Putamen (tissue), 1 donor: Measurements from ENCODE around the gene GNG3.
"Not testable (repeated sequence)": the region's sequence is repeated elsewhere in the genome, so short reads cannot be mapped to it uniquely, and the experiment has no call there.

Experiments
- DNase-seq: peaks from one replicate; pipeline ENCODE4 v3.0.0-alpha.2; 2016; ENCODE audit warnings: low spot score

GNG3 gene

DNA sequence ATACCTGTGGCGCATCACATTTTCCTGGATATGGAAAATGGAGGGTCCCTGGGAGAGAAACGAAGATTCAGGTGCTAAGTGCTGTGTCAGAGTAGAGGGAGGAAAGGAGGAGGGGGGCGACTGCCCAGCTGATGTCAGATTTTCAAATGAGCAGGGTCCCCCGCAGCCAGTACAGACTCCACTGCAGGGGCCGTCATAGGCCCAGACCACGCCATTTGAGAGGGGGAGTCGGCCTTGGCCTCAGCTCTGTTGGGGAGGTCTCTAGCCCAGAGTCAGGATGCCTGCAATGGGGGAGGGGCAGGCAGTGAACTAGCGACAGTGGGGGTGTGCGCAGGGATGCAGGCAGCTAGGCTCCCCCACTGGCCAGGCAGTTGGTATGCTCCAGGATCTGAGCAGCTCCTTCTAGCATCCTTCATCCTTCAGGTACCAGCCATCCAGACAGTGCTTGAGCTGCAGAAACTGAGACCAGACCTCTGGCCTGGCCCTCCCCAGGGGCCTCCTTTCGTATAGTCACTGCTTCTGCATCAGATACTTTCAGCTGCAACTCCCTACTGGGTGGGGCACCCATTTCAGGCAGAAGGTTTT is at the start of gene GNG3, which contains the start of gene BSCL2:
Gene GNG3 (plus strand): TSS at position 400 of the 585 bp plus-strand sequence. CDS start 620 bp downstream, outside the sequence.
Gene BSCL2 (minus strand): TSS at position 148 of the 585 bp plus-strand sequence. CDS start 229 bp downstream, outside the sequence.
- peak; percentile 87 for DNase-seq

DNA sequence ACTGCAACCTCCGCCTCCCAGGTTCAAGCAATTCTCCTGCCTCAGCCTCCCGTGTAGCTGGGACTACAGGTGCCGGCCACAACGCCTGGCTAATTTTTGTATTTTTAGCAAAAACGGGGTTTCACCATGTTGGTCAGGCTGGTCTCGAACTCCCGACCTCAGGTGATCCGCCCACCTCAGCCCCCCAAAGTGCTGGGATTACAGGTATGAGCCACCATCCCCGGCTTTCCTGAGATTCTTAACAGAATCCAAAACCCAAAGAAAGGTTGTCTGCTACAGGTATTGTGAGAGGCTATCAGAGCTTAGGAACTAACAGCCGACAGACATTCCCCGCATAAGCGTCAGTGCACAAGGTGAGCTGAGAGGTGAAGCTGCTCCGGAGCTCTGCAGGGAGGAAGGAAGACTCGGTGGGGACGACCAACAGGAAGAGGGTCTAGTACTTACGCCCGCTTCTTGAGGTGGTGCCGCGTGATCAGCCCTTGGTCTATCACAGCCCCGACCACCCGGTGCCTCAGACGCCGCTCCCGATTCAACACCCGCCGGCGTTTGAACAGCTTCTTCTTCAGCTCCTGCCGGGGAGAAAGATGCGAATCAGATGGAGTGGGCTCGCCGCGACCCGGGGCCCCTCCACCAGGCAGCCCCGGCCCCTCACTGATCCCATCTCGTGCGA is 42.9 kb upstream of the GNG3 start:
- no peak for DNase-seq

DNA sequence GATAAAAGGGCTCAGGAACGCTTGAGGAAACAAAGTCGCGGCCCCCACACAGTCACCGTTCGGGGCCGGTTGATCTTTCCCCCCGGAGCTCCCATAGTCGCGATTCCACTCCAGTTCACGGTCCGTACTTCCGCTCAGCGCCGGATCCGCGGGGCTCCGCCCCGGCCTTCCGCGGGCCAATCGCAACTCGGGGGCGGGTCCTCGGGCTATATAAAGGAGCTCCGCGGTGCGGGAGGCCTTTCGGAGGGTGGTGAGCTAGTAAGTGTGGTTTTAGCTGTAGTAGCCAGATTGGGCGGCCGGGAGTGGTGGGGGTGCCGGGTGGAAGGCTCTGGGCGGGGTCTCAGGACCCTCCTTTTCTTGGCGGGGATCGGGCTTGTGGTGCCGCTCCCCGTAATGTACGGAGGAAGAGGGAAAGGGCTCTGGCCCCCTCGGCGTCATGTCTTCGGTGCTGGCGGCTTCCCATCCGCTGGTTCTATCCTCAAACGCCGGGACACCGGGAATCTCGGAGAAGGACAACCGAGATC is 42.3 kb upstream of the GNG3 start, which contains the start of the genes C11orf98 and CSKMT:
Gene C11orf98 (minus strand): TSS at position 136 of the 524 bp plus-strand sequence. CDS start 41 bp downstream, at position 95.
Gene CSKMT (plus strand): TSS at position 238 of the 524 bp plus-strand sequence. CDS start 568 bp downstream, outside the sequence.
- peak; percentile 93 for DNase-seq

DNA sequence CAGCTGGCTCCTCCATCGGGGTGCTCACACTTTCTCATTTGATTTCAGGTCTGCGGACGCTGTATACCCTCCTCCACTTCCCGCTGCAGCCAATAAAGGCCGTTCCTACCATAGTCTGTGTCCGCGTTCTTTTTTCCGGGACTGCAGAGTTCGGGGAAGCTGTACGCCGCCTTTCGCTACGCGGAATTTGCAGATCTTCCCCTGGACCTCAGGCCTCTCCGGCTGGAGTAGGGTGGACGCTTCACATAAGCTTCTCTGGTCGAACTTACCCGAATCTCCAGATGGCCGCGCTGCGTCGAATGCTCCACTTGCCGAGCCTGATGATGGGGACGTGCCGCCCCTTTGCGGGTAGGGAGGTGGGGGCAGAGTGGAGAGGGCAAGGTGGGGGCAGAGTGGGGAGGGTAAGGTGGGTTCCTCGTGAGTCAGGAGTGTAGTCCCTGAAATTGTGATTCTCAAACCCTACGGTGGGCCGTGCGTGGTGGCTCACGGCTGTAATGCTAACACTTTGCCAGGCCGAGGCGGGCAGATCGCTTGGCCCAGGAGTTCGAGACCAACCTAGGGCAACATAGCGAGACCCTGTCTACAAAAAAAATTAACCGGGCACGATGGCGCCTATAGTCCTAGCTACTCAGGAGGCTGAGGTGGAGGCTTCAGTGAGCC is 41.7 kb upstream of the GNG3 start:
- DNase-seq, result no peak

DNA sequence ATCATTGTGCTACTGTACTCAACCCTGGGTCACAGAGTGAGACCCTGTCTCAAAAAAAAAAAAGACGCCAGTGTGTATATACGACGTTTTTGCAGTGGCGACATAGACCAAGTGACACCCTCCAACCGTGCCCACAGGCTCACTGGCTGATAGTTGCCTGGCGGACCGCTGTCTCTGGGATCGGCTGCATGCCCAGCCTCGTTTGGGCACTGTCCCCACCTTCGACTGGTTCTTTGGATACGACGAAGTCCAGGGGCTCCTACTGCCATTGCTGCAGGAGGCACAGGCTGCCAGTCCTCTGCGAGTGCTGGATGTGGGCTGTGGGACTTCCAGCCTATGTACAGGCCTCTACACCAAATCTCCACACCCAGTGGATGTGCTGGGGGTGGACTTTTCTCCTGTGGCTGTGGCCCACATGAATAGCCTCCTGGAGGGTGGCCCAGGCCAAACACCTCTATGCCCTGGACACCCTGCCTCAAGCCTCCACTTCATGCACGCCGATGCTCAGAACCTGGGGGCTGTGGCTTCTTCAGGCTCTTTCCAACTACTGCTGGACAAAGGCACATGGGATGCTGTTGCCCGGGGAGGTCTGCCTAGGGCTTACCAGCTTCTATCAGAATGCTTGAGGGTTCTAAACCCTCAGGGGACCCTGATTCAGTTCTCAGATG is 41.1 kb upstream of the GNG3 start:
- DNase-seq, result no peak

DNA sequence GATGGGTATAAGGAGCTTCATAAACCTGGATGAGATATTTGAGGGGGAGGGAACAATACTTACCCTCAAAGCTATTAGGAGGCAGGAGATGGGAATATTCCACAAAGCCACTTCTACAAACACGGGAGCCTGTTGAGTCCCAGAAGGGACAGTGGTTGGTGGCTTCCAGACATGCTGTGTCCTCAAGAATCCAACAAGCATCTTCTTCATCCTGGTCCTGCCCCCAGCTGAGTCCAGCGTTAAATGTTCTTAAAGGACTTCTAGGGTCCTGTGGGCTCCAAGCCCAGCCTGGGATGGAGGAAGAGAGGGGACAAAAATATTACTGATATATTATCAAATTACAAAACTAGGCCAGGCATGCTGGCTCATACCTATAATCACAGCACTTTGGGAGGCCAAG is 40.0 kb upstream of the GNG3 start:
- no peak for DNase-seq

DNA sequence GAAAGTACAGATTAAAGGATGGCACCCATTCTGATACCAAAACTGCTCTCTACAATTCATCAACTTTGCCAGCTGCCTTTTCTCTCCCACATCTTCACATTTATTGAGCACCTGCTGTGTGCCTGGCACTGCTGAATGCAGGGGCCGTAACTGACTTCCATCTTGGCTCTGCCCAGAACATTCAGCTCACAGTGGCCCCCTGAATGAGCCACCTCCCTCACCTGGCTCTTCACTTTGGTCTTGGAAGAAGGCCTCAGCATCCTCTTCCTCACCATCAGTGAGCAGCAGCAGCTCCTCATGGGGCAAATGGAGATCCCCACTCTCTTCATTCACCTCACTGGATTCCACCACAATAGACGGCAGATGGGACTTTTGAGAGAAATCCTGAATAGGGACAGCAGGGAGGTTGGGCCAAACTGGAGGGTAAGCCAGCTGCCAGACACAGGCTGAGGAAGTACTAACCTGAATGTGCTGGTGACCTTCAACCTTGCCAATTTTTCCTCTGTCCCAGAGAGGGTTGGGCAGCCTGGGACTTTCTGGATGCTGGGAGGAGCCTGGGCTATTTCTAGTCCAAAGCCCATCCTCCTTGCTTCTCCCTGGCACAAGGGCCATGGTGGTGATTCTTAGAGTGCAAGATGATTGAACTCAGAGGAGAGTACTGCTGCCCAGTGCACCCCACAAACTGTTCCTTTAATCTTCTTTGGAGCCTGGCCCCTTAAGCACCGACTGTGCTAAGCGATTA is 37.9 kb upstream of the GNG3 start:
- DNase-seq, result no peak

DNA sequence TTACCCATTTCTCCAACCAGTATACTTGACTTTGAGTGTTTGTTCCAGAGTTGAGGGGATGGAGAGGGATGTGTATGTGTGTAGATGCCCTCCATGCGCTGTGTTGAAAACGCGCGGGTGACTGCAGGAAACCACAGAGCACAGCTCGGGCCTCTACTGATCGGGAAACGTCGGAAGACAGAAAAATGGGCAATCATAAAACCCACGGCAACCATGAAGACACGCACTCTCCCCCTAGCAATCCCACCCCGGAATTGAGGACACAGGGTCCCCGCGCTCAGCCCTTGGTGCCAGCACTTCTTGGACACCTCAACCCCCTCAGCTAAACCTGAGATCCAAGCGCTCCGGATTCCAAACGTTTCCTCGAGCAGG is 36.3 kb upstream of the GNG3 start:
- DNase-seq, result no peak

DNA sequence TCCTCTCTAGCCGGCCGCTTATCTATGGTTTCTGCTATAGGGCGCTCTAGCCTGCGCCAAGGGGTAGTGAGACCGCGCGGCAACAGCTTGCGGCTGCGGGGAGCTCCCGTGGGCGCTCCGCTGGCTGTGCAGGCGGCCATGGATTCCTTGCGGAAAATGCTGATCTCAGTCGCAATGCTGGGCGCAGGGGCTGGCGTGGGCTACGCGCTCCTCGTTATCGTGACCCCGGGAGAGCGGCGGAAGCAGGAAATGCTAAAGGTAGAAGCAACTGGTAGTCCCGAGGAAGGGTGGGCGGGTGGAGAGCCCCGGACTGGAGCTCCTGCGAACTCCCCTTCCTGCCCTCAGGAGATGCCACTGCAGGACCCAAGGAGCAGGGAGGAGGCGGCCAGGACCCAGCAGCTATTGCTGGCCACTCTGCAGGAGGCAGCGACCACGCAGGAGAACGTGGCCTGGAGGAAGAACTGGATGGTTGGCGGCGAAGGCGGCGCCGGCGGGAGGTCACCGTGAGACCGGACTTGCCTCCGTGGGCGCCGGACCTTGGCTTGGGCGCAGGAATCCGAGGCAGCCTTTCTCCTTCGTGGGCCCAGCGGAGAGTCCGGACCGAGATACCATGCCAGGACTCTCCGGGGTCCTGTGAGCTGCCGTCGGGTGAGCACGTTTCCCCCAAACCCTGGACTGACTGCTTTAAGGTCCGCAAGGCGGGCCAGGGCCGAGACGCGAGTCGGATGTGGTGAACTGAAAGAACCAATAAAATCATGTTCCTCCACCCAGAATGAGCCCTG is 35.7 kb upstream of the GNG3 start, which contains the start of the genes LBHD1 and UQCC3:
Gene LBHD1 (minus strand): TSS at position 660 of the 782 bp plus-strand sequence. CDS start 2,236 bp downstream, outside the sequence.
Gene UQCC3 (plus strand): TSS at position 66 of the 782 bp plus-strand sequence. CDS start 73 bp downstream, at position 139.
- DNase-seq, result peak; percentile 87

DNA sequence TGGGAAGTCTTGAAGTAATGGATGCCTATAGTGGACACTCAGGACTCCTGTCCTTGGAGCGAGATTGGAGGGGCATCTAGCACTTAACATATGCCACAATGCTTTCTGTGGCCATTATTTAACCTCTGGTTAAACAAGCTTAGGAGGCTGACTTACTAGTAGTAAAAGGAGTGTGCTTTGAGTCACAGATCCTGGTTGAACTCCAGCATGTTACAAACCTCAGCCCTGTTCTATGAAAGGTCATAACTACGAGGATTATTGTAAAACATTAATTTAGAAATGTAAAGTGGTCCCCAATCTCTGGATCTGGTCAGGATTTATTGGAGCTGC is 34.3 kb upstream of the GNG3 start:
- no peak for DNase-seq

DNA sequence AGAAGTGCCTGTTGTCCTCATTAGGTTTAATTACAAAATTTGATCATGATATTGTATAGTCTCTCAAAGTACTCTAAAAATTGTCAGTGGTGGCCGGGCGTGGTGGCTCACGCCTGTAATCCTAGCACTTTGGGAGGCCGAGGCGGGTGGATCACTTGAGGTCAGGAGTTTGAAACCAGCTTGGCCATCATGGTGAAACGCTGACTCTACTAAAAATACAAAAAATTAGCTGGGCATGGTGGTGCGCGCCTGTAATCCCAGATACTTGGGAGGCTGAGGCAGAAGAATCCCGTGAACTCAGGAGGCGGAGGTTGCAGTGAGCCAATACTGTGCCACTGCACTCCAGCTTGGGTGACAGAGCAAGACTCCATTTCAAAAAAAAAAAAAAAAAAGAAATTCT is 32.1 kb upstream of the GNG3 start:
- not testable (repeated sequence) for DNase-seq

DNA sequence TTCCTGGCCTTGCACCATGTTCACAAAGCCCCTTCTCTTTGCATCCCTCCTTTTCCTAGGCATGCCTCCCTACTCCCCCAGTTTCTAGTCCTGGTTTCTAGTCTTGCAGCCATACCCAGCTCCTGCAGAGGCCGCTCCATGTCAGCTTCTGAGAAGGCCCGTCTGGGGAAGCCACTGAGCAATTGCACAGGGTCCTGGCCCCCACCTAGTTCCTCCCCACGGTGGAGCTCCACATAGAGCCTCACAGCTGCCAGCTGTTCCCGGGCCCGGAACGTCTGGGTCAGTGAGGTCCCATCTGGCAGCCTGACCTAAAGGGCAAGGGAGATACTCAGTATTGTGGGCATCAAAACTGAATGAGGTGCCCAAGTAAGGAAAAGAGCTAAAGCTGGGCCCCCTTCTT is 30.8 kb upstream of the GNG3 start:
- no peak for DNase-seq

DNA sequence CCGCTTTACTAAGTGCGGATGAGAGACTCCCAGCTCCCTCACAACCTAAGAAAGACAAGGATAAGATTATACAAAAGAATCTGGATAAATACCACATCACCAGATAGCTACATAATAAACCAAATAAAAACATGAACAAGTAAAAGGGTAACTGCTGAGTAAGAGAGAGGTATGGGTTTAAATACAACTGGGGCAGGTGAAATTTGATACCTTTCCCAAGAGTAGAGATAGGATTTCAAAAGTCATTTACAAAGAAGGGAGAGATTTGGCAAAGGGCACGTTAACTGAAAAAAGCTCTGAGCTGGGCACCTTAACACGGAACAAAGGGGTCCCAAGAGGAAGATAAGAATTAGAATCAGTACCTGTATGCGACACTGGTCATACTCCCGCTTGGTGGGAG is 30.3 kb upstream of the GNG3 start:
- no peak for DNase-seq

DNA sequence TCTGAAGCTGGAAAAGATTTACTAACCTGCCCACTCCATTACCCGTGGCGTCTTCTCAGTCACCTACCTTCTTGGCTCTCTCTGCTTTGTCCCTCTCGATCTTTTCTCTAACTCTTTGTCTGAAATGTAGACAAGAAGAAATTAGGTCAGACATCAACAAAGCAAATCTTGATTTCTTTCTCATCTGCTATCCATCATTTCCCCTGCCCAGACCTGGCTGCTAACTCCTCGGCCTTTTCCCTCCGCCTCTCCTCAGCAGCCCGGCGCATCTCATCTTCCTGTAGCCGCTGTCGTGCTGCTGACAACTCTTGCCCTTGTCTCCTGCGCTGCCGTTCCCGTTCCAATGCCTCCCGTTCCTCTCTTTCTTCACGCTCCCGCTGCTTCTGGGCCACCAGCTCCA is 29.8 kb upstream of the GNG3 start:
- no peak for DNase-seq

DNA sequence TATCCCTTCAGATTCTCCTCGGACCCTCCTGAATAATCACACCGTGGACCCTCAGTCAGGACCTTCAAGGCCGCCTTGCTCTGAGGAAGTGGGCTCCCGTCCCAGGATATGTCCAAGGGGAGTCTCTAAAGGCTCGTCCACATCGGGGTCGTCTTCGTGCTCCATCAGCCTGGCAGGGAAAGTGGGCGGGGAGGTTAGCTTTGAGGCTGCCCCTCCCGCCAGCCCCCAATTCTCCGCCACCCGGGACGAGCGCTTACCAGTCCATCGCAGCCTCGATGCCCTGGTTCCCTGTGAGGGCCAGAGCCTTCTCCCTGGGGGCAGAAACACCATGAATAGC is 29.1 kb upstream of the GNG3 start:
- DNase-seq, result no peak

DNA sequence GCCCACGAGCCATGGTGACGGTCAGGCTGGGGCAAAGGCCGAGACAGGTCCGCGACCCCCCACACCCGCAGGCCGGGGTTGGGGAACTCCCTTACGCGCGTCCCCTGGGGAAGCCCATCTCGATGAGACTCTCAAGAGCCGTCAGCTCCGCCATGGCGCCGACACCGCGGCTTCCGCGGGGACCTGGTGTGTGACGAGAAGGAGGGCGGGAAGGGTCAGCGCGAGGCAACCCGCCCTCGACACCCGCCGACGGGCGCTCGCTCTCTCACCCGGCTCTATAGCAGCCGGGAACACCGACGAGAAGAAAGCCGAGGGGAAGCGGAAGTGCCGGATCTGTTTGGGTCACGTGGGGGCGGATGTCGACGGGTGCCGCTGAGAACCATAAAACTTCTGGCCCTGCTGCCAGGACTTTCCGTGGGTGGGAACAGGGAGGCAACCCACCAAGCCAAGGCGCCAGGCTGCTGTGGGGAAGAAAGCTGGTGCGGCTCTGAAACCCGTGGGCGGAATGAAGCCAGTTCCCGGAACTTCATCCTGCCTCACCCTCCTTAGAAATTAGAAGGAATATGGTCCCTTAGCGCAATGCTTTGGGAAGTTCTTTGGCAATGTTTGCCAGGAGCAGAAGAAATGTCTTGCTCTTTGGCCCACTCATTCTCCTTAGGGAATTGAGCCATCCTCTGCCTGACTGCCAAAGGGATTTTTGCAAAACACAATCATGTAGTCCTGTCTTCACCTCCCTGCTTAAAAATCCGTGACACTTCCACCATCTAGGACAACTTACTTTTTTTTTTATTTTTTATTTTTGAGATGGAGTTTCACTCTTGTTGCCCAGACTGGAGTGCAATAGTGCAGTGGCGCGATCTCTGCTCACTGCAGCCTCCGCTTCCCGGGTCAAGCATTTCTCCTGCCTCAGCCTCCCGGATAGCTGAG is 28.4 kb upstream of the GNG3 start, which contains the start of gene UBXN1:
Gene UBXN1 (minus strand): TSS at position 304 of the 927 bp plus-strand sequence. CDS start 150 bp downstream, at position 154.
- peak; percentile 89 for DNase-seq

DNA sequence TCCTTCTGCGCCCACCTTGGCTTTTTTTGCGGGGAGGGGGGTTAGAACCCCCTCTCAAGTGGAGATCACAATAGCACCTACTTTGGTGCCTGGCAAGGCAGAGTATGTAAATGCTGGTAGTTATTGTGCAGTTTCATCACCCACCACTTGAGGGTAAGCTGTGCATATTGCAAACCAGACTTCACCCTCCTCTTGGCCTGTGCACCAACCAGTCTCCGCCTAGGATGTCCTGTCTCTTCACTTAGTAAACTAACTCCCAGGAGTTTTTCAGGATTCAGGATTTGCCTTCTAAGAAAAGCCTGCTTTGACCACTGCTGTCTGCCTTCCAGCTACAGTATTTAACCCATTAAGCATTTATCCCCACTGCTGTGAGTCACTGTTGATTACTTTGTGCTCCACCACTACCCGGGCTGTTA is 26.6 kb upstream of the GNG3 start:
- no peak for DNase-seq

DNA sequence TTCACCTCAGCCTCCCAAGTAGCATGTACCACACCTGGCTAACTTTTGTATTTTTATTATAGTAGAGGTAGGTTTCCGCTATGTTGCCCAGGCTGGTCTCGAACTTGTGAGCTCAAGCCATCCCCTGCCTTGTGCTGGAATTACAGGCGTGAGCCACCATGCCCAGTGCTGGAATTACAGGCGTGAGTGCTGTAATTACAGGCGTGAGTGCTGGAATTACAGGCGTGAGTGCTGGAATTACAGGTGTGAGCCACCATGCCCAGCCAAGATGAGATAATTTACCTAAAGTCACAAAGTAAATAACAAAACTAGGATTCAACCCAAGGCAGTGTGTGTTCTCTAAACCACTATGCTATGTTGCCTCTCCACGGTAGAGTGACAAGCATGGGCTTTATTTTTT is 25.0 kb upstream of the GNG3 start:
- no peak for DNase-seq
